ENCODE measurements around the gene COL12A1. TPM values are rescaled to one million over a fixed set of nuclear protein-coding genes. Genes with fewer than 3 reads are reported as not detected.

Gene COL12A1
- total RNA-seq, 1 experiment from 2014 or later, result 9.5 TPM

DNA sequence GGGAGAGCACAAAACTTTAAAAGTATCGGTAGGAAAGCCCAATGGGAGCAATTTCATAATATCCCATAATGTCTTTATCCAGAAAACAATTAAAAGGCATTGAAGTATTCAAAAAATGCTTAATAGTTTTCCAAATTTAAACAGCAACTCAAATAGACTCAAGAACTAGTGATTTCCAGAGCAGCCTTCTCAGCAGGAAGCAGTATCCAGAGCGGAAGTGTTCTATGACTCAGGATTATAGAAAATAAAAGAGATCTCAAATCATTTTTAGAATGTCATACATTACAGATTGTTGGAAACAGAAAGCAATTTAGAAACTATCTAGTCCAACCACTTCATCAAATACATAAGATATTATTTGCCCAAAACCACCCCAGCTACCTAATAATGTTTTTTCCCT, 79.3 kb downstream of the COL12A1 start:
- Histone ChIP-seq H3K27ac (ENCODE audit: low read depth, low read length, poor library complexity, severe bottlenecking) (no peak overlapping the region), H3K4me1 (ENCODE audit: insufficient read depth, low read length, poor library complexity, severe bottlenecking) (peaks cover 5% of the 10 kb centered on the region), H3K9me3 (ENCODE audit: low read depth, low read length, poor library complexity, severe bottlenecking) (no peaks in the 10 kb centered on the region), H3K4me3 (ENCODE audit: low read depth, low read length, poor library complexity, severe bottlenecking) (no peak overlapping the region), H3K36me3 (ENCODE audit: insufficient read depth, low read length, poor library complexity, severe bottlenecking) (no peaks in the 10 kb centered on the region), H3K27me3 (replicated peaks; ENCODE audit: insufficient read depth, low read depth, low read length, poor library complexity) (no peaks in the 10 kb centered on the region)
- intact Hi-C loops (cut with micrococcal nuclease; ENCODE audit: unreplicated experiment), result no loop called here
- no TSS peak for BruUV-seq (replicated peaks)
- ChIA-PET CTCF (no interaction called here), POLR2A (ENCODE audit: low non-redundant PET) (no interaction called here)
- no peak for TF ChIP-seq EZH2 (IDR thresholded peaks at IDR 0.05; ENCODE audit: borderline replicate concordance, low read depth, low read length, poor library complexity, severe bottlenecking)
- TF ChIP-seq, protein P1, sequence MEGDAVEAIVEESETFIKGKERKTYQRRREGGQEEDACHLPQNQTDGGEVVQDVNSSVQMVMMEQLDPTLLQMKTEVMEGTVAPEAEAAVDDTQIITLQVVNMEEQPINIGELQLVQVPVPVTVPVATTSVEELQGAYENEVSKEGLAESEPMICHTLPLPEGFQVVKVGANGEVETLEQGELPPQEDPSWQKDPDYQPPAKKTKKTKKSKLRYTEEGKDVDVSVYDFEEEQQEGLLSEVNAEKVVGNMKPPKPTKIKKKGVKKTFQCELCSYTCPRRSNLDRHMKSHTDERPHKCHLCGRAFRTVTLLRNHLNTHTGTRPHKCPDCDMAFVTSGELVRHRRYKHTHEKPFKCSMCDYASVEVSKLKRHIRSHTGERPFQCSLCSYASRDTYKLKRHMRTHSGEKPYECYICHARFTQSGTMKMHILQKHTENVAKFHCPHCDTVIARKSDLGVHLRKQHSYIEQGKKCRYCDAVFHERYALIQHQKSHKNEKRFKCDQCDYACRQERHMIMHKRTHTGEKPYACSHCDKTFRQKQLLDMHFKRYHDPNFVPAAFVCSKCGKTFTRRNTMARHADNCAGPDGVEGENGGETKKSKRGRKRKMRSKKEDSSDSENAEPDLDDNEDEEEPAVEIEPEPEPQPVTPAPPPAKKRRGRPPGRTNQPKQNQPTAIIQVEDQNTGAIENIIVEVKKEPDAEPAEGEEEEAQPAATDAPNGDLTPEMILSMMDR (conservative IDR thresholded peaks at IDR 0.05; ENCODE audit: low read depth, low read length), result no peak
- DNase-seq (ENCODE audit: low spot score), result peak; percentile 72

DNA sequence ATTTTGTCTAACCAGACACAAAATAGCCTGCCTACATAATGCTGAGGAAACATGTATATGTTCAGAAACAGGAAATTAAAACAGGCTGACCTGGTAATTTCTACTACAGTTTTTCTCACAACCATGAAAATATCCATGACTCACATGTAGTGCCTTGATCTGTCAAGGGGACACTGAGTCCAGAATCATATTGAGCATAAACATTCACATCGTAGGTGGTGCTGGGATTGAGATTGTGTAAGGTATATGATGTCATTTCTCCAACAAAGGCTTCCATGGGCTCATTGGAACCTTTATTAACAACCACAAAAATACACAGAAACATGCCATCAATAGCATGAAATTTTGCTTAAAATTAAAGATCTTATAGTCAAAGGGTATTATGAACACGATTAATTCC, 80.9 kb downstream of the COL12A1 start:
- Histone ChIP-seq H3K9me3 (ENCODE audit: low read depth, low read length, poor library complexity, severe bottlenecking) (no peaks in the 10 kb centered on the region), H3K27me3 (replicated peaks; ENCODE audit: insufficient read depth, low read depth, low read length, poor library complexity) (no peaks in the 10 kb centered on the region), H3K4me1 (ENCODE audit: insufficient read depth, low read length, poor library complexity, severe bottlenecking) (peaks cover 5% of the 10 kb centered on the region), H3K4me3 (ENCODE audit: low read depth, low read length, poor library complexity, severe bottlenecking) (no peak overlapping the region), H3K27ac (ENCODE audit: low read depth, low read length, poor library complexity, severe bottlenecking) (no peak overlapping the region), H3K36me3 (ENCODE audit: insufficient read depth, low read length, poor library complexity, severe bottlenecking) (no peaks in the 10 kb centered on the region)
- BruUV-seq (replicated peaks), result no TSS peak
- ChIA-PET POLR2A (ENCODE audit: low non-redundant PET) (no interaction called here), CTCF (no interaction called here)
- intact Hi-C loops (cut with micrococcal nuclease; ENCODE audit: unreplicated experiment), result no loop called here
- no peak for TF ChIP-seq EZH2 (IDR thresholded peaks at IDR 0.05; ENCODE audit: borderline replicate concordance, low read depth, low read length, poor library complexity, severe bottlenecking)
- TF ChIP-seq, protein P1 (conservative IDR thresholded peaks at IDR 0.05; ENCODE audit: low read depth, low read length), result no peak
- DNase-seq (ENCODE audit: low spot score), result no peak

DNA sequence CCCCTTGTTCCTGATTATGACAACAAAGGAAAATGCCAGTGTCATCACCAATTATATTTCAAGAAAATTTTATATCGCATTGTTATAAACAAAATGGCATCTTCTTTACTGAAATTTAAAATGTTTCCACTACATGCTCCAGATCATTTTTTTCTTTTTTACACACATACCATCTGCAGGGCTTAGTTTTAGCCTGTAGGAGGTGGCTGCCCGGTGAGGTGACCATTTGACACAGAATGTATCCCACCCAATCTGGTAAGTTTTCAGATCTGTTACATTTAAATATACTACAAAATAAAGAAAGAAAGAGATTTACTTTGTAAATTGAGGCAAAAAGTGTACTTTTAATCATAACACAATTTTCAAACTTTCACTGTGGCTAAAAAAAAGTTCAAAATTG, 81.8 kb downstream of the COL12A1 start:
- no peak overlapping the region for H3K27ac ChIP-seq (ENCODE audit: low read depth, low read length, poor library complexity, severe bottlenecking)
- ChIA-PET CTCF (no interaction called here), POLR2A (ENCODE audit: low non-redundant PET) (no interaction called here)
- no peaks in the 10 kb centered on the region for H3K9me3 ChIP-seq (ENCODE audit: low read depth, low read length, poor library complexity, severe bottlenecking)
- BruUV-seq (replicated peaks), result no TSS peak
- H3K27me3 ChIP-seq (replicated peaks; ENCODE audit: insufficient read depth, low read depth, low read length, poor library complexity), result no peaks in the 10 kb centered on the region
- peaks cover 5% of the 10 kb centered on the region for H3K4me1 ChIP-seq (ENCODE audit: insufficient read depth, low read length, poor library complexity, severe bottlenecking)
- no peak overlapping the region for H3K4me3 ChIP-seq (ENCODE audit: low read depth, low read length, poor library complexity, severe bottlenecking)
- intact Hi-C loops (cut with micrococcal nuclease; ENCODE audit: unreplicated experiment), result no loop called here
- no peak for DNase-seq (ENCODE audit: low spot score)
- TF ChIP-seq, protein P1 (conservative IDR thresholded peaks at IDR 0.05; ENCODE audit: low read depth, low read length), result no peak
- no peak for TF ChIP-seq EZH2 (IDR thresholded peaks at IDR 0.05; ENCODE audit: borderline replicate concordance, low read depth, low read length, poor library complexity, severe bottlenecking)
- H3K36me3 ChIP-seq (ENCODE audit: insufficient read depth, low read length, poor library complexity, severe bottlenecking), result no peaks in the 10 kb centered on the region
